Left renal pelvis (tissue), 4 donors: ENCODE data around the gene TM7SF3. TPM values are rescaled to one million over a fixed set of nuclear protein-coding genes. Genes with fewer than 3 reads are reported as not detected.
A peak's percentile ranks its signal among the peaks of the same experiment; 100 is the strongest.
"Not testable (repeated sequence)": the region's sequence is repeated elsewhere in the genome, so short reads cannot be mapped to it uniquely, and the experiment has no call there.

Experiments used
- DNase-seq, 4 donors: peaks; one replicate each; pipeline ENCODE4 v3.0.0-alpha.2; 2013; ENCODE audit warnings: low read depth in 4 of 4, low spot score in 3 of 4
- polyA plus RNA-seq, 4 donors: library from polyadenylated mRNA; unstranded; fragments of 120-200 nt; gene quantifications; one replicate each; pipeline ENCODE4 v1.2.1, GENCODE V29; 2013; ENCODE audit not compliant: insufficient read length in 4 of 4

TM7SF3 gene, protein sequence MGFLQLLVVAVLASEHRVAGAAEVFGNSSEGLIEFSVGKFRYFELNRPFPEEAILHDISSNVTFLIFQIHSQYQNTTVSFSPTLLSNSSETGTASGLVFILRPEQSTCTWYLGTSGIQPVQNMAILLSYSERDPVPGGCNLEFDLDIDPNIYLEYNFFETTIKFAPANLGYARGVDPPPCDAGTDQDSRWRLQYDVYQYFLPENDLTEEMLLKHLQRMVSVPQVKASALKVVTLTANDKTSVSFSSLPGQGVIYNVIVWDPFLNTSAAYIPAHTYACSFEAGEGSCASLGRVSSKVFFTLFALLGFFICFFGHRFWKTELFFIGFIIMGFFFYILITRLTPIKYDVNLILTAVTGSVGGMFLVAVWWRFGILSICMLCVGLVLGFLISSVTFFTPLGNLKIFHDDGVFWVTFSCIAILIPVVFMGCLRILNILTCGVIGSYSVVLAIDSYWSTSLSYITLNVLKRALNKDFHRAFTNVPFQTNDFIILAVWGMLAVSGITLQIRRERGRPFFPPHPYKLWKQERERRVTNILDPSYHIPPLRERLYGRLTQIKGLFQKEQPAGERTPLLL
- polyA plus RNA-seq = 10 to 100 TPM; 53.7 to 96.8 (median 86.4) TPM

DNA sequence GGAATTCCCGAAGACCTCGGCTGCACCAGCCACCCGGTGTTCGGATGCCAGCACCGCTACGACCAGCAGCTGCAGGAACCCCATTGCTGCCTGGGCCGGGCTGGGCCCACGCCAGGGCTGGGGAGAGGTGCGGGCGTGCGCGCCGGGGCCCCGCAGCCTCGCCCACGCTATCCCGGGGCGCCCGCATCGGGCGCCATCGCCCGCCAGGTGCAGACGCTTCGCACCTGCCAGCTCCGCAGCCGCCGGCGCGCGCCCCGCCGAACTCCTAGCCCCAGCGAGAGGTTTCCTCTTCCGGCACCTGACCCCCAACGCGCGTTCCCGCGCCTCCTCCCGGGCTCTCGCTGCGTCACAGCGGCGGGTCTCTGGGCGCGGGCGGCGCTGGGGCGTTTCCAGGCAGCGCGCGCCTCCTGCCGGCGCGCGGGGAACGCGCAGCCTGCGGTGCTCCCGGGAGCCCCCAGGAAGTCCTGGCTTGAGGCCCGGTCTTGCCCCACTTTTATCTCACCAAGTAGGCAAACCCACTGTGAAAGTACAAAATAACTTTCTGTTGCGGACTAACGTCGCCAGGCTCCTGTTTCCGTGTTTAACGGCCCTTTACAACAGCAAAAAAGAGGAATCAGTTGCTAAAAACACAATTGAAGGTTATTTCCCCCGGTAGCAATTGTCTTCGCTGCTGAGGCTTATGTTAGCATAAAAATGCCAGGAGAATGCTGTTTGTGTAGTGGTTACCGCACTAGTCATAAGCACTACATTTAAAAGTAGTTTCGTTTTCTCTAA, at the start of gene TM7SF3:
TSS of gene TM7SF3 (minus strand) at position 300 of the 774 bp plus-strand sequence. CDS start at position 84, 216 bp downstream.
- DNase-seq = peak; percentile 79 to 88 (median 86)

- DNase-seq = no peak
Measured at GRCh38 chr12:27063250-27063851, 49.2 kb upstream of the TM7SF3 start.

- DNase-seq = no peak
Measured at GRCh38 chr12:27061317-27061716, 47.1 kb upstream of the TM7SF3 start.

DNA sequence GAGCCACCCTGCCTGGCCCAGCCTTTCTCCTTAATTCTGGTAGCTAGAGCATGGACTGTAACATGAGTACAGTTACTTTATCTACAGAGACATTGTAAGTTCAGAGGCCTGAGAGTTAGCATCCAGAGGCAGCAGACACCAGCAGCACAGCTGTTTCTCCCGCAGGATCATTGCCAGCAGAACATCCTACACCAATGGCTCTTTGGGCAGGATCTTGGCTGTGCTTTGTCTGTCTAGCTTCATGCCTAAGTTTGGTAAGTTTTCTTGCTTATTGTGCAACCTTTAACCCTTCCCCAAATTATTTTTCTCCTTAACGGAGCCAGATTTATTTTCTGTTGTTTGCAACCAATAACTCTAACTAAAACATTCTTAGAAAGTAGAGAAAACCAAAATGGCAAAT, 46.6 kb upstream of the TM7SF3 start:
- DNase-seq = no peak

- no peak for DNase-seq
Measured at GRCh38 chr12:27057543-27057942, 43.4 kb upstream of the TM7SF3 start.

- no peak for DNase-seq
Measured at GRCh38 chr12:27055966-27056365, 41.8 kb upstream of the TM7SF3 start.

DNA sequence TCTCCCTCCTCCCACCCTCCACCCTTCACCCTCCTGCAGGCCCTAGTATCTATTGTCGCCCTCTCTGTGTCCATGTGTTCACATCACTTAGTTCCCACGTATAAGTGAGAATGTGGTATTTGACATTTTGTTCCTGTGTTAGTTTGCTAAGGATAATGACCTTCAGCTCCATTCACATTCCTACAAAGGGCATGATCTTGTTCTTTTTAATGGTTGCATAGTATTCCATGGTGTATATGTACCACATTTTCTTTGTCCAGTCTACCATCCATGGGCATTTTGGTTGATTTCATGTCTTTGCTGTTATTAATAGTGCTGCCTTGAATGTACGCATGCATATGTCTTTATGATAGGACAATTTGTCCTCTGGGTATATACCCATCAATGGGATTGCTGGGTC, 38.6 kb upstream of the TM7SF3 start:
- no peak for DNase-seq

DNA sequence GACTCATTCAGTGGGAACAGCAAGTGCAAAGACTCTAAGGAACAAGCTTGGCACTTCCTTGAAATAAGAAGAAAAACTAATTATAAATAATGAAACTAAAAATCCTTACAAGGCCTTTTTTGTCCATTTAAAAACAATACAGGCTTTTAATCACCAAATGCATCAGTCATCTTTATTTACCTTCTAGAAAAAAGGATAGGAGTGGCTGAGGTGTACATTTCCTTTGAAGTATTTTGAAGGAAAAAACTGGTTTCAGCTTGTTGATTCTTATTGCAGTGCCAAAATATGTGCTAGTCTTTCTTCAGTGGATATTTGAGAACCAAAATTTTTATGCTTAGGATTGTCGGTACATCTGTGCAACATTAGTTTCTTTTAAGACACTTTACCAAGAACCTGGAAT, 38.0 kb upstream of the TM7SF3 start:
- no peak for DNase-seq

GRCh38 chr12:27048822-27049752, 34.9 kb upstream of the TM7SF3 start:
- no peak for DNase-seq

- DNase-seq = not testable (repeated sequence)
Measured at GRCh38 chr12:27042018-27042417, 27.8 kb upstream of the TM7SF3 start.

GRCh38 chr12:27040637-27041036, 26.5 kb upstream of the TM7SF3 start:
- DNase-seq = not testable (repeated sequence)

DNA sequence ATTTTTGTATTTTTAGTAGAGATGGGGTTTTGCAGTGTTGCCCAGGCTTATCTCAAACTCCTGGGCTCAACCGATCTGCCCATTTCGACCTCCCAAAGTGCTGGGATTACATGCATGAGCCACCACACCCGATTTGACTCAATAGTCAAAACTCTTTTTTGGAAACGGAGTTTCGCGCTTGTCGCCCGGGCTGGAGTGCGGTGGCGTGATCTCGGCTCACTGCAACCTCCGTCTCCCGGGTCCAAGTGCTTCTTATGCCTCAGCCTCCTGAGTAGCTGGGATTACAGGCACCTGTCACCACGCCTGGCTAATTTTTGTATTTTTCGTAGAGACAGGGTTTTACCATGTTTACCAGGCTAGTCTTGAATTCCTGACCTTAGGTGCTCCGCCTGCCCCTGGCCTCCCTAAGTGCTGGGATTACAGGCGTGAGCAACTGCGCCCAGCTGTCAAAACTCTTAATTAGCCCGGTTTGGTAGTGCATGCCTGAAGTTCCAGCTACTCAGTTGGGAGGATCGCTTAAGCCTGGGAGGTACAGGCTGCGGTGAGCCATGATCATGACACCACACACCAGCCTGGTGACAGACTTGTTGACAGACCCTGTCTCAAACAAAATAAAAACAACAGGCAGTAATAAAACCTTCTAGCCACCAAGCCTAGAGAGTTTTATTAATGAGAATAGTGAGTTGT, 20.6 kb upstream of the TM7SF3 start:
- DNase-seq = no peak

DNA sequence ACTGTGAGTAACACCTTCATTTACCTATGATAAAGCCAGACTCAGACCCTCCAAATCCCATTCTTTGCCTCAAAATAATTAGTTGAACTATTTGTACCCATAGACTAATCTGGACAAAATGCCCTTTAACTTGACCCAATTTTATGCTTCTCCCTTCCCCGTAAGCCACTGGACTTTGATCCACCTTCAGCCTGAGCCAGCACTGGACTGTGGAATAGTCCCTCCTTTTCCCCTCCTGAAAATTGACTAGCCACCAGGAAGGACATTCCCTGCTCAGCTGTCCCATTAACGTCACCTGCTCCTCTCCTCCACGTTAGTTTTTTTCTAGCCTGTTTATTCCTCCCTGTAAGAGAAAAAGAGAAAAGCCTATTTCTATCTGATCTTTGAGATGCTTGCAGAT, 18.5 kb upstream of the TM7SF3 start:
- no peak for DNase-seq

DNA sequence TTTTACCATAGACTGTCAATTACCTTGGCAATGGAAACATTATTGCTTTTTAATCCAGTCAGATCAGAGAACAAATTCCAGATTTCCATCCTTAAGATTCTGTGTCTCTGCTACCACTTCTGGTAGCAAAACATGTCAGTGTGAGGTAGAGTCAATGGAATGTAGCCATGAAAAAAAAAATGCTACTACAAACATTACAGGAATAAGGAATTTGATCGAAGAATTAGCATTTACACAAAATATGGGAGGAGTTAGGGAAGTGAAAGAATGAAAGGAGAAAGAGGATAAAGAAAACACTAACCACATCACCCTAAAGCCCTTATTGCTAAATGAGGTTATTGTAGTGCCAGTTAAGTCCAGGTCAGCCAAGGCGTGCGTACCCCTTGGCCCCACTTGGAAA, 17.3 kb upstream of the TM7SF3 start:
- DNase-seq = no peak

DNA sequence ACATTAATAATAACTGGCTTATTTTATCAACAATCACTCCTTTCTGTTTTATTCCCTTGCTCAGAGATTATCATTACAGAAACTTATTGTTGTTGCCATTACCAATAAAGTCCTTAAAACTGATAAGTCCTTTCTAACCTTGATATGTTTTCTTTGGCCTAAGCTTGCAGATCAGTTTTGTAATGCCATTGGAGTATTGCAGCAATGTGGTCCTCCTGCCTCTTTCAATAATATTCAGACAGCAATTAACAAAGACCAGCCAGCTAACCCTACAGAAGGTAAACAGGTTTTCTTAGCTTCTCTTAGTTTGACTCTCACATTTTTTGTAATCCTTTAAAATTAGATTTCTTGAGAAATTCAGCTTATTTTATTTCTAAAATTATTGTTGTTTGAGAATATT, 12.1 kb upstream of the TM7SF3 start:
- DNase-seq = no peak

DNA sequence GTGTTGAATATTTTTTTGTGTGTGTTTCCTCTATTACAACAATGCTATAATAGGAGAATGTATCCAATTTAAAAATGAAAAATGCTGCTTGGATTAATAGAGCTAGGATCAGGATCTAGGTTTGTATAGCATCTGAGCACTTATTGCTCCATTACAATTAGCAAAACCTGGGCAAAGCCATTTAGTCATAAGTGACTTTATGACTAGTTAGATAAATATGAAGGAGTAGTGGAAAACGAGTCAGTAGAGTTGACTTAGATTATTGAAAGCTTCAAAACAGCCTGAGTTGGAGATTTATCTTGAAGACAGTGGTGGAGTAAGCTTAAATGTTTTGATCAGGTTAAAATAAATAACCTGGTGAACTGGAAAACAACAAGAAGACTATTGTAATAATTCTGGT, 10.9 kb upstream of the TM7SF3 start:
- no peak for DNase-seq

GRCh38 chr12:27024291-27024690, 10.1 kb upstream of the TM7SF3 start:
- no peak for DNase-seq

DNA sequence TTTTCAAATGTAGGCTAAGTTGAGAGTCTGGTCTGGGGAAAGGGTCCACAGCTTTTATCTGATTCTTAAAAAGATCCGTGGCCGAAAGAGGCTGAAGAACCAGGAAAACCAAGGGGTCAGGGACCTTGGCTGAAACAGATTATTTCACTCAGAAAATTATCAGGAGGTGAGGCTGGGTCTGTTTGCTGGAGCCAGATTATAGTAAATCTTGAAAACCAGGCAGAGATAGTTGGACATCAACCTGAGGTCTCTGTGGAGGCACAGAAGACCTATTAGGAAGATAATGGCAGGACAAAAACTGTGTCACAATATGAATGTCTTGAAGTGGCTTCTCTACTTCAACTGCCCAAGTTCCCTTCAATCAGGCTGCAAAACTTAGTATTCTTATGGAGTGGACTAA, 6.6 kb upstream of the TM7SF3 start:
- no peak for DNase-seq

DNA sequence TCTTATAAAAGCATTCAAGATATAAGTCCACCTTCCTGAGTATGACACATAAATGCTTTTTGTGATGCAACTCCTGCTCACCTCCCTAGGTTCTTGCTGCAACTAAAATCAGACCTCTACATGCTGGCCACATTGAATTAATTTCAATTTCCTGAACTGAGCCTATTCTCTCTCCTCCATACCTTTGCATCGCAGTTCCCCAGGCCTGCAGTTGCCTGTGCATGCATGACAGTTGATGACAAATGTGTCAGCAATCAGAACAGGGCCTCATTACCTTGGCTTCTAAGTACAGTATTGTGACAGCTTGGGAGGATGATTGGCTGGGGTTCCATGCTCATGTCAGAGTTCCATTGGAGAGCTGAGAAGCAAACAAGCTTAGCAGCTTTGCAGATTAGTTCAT, 3.9 kb upstream of the TM7SF3 start:
- no peak for DNase-seq
